IgD-negative memory B cell (primary cell): Measurements from ENCODE around the gene OXT. TPM values are rescaled to one million over a fixed set of nuclear protein-coding genes. Genes with fewer than 3 reads are reported as not detected.
"Not testable (repeated sequence)": the region's sequence is repeated elsewhere in the genome, so short reads cannot be mapped to it uniquely, and the experiment has no call there.

Experiments
- H3K27ac Mint-ChIP-seq, 3 donors: one replicate each; pipeline ENCODE4 v1.8.0; 2020 to 2022; ENCODE audit warnings: mild to moderate bottlenecking in 3 of 3, mixed read lengths in 3 of 3, moderate library complexity in 1 of 3
- H3K27me3 Mint-ChIP-seq: one replicate; pipeline ENCODE4 v1.8.0; 2021; ENCODE audit warnings: mixed read lengths
- H3K36me3 Mint-ChIP-seq: one replicate; pipeline ENCODE4 v1.8.0; 2020; ENCODE audit warnings: mild to moderate bottlenecking, mixed read lengths
- H3K4me1 Mint-ChIP-seq, 3 donors: one replicate each; pipeline ENCODE4 v1.8.0; 2020 to 2022; ENCODE audit warnings: mixed read lengths in 3 of 3, mild to moderate bottlenecking in 1 of 3
- H3K4me3 Mint-ChIP-seq, 4 donors: one replicate each; pipeline ENCODE4 v1.8.0; 2020 to 2022; ENCODE audit warnings: mild to moderate bottlenecking in 4 of 4, mixed read lengths in 4 of 4, moderate library complexity in 3 of 4
- H3K9me3 Mint-ChIP-seq, 3 donors: one replicate each; pipeline ENCODE4 v1.8.0; 2020 to 2021; ENCODE audit warnings: mixed read lengths in 3 of 3, mild to moderate bottlenecking in 1 of 3
- polyA plus RNA-seq: library from polyadenylated mRNA; unstranded; fragments of 300-500 nt; fragmentation: Illumina TruSeq; gene quantifications from one replicate; pipeline ENCODE4 v1.2.3, GENCODE V29; 2021

Gene OXT
- polyA plus RNA-seq, 1 donor from 2014 or later = 0.59 TPM

- H3K9me3 Mint-ChIP-seq = no peaks in the 10 kb centered on the region
- H3K36me3 Mint-ChIP-seq = no peaks in the 10 kb centered on the region
Measured at GRCh38 chr20:3044336-3044965, 27.0 kb upstream of the OXT start.

DNA sequence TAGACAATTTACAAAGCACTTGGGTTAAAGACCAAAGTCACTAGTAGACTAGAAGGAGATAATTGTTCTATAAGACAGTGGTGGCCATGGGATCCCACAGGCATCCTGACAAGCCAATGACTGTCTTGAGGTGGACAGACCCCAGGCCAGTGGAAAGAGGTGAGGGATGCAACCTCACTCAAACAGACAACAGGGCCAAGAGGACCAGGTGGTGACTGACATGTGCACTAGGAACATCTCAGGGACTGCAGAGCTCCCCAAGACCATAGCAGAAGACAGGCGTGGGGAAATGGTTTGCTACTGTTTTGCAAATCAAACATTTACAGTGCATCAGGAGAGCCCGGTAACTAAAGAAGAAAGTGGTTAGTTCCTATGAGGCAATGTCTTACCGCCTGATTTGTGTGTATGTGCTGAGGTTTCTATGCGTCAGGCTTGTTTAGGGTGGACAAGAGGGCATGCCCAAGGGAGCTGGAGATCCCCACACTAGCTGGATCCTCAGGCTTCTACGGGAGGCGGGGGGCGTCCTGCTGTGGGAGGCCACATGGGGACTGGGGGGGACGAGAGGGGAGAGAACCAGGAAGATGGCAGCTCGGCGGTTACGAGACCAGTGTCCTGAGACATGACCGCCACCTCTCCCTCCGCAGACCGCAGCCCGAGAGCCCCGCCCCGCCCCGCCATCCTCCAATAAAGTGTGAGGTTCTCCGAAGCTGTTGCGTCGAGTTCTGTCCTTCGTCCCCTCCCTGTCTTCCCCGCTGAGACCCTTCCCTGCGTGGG is 26.2 kb upstream of the OXT start:
- no peaks in the 10 kb centered on the region for H3K9me3 Mint-ChIP-seq
- no peaks in the 10 kb centered on the region for H3K36me3 Mint-ChIP-seq
- peaks cover 11 to 13% (median 12%) of the 10 kb centered on the region in 3 donors for H3K4me1 Mint-ChIP-seq
- H3K27ac Mint-ChIP-seq = peak overlapping the region; percentile 21 to 94 (median 79)
- peak overlapping the region; percentile 84 to 97 (median 87) for H3K4me3 Mint-ChIP-seq
- H3K27me3 Mint-ChIP-seq = no peaks in the 10 kb centered on the region

More at GRCh38 chr20:3044336-3044965, 27.0 kb upstream of the OXT start:
- no peaks in the 10 kb centered on the region for H3K27me3 Mint-ChIP-seq
- peak overlapping the region; percentile 60 to 97 (median 87) for H3K4me3 Mint-ChIP-seq
- peak overlapping the region; percentile 39 to 94 (median 79) for H3K27ac Mint-ChIP-seq
- peaks cover 9 to 13% (median 12%) of the 10 kb centered on the region in 3 donors for H3K4me1 Mint-ChIP-seq

- H3K4me1 Mint-ChIP-seq = peaks cover 11 to 13% (median 12%) of the 10 kb centered on the region in 3 donors
- no peaks in the 10 kb centered on the region for H3K27me3 Mint-ChIP-seq
- H3K4me3 Mint-ChIP-seq = peak within 1 kb of the TSS; percentile 84 to 97 (median 88)
- H3K36me3 Mint-ChIP-seq = no peaks in the 10 kb centered on the region
- H3K9me3 Mint-ChIP-seq = no peaks in the 10 kb centered on the region
- H3K27ac Mint-ChIP-seq = peak within 1 kb of the TSS; percentile 46 to 94 (median 79)
Measured at GRCh38 chr20:3045816-3046676, 25.4 kb upstream of the OXT start, which contains the start of gene MRPS26. TSS of gene MRPS26 (plus strand) at chr20:3046052. CDS start at chr20:3046069, 17 bp downstream.

GRCh38 chr20:3046677-3047462 is 24.6 kb upstream of the OXT start:
- Mint-ChIP-seq H3K27me3 (no peaks in the 10 kb centered on the region), H3K4me3 (peak overlapping the region; percentile 84 to 97 (median 88)), H3K27ac (peak overlapping the region in 1 of 3 donors; percentile 88), H3K4me1 (peaks cover 11 to 13% (median 12%) of the 10 kb centered on the region in 3 donors), H3K36me3 (no peaks in the 10 kb centered on the region), H3K9me3 (no peaks in the 10 kb centered on the region)

DNA sequence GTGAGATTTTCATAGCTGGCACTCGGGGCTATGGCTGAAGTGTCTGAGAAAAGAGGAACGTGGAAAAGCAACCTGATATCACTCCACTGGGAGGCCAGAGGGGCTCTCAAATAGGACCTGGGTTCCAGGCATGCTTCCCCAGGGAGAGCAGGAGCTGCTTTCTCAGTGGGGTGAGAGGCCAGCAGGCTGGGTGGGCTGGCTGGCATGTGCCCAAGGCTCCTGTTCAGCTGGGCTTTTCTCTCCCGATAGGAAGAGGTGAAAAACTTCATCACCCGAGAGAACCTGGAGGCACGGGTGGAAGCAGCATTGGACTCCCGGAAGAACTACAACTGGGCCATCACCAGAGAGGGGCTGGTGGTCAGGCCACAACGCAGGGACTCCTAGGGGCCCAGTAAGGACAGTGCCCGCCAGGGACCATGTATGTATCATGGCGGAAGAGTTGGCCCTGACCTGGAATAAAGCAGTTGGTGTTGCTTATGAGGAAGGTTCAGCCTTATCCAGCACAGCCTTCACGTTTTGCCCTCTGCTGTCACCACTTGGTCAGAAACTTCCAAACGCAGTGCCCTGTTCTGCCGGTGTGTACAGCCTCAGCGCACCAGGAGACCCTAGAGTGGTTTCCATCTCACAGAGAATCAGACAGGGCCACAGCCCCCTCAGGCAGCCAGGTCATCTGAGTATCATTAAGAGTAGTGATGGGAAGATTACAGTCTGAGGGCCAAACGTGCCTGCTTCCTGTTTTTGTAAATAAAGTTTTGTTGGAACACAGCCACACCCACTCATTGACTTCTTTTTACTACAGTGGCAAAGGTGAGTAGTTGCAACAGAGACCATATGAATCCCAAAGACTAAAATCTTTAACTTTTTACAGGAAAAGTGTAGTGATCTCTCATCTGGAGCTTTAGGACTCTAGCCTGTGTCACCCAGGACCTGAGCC is 23.7 kb upstream of the OXT start:
- peak overlapping the region; percentile 30 to 97 (median 86) for H3K4me3 Mint-ChIP-seq
- no peaks in the 10 kb centered on the region for H3K27me3 Mint-ChIP-seq
- H3K9me3 Mint-ChIP-seq = no peaks in the 10 kb centered on the region
- H3K36me3 Mint-ChIP-seq = no peaks in the 10 kb centered on the region
- H3K27ac Mint-ChIP-seq = no peak overlapping the region
- H3K4me1 Mint-ChIP-seq = peaks cover 11 to 13% (median 12%) of the 10 kb centered on the region in 3 donors

DNA sequence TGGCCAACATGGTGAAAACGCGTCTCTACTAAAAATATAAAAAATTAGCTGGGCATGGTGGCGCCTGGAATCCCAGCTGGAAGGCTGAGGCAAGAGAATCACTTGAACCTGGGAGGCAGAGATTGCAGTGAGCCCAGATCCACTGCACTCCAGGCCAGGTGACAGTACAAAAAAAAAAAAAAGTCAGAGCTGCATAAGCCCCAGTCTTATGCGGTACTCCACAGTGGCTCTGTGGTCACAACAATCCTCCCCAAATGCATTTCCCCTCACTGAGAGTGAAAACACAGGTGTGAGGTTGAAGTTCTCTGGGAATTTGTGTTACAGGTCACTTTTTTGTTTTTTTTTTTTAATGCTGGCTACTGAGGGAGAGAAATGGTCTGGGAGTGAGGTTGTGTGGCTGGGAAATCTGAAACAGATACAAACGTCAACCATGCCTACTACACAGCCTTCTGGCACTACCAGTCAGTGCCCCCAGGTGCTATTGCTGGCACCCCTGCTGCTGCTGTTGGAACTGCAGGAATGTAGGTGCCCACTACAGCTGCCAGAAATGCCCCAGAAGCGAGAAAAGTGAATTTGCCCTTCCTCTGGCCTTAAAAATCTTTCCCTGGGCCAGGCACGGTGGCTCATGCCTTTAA is 19.9 kb upstream of the OXT start:
- H3K36me3 Mint-ChIP-seq = no peaks in the 10 kb centered on the region
- H3K9me3 Mint-ChIP-seq = no peaks in the 10 kb centered on the region
- peaks cover 6 to 10% (median 7%) of the 10 kb centered on the region in 3 donors for H3K4me1 Mint-ChIP-seq
- no peaks in the 10 kb centered on the region for H3K27me3 Mint-ChIP-seq
- no peak overlapping the region for H3K4me3 Mint-ChIP-seq
- H3K27ac Mint-ChIP-seq = peak overlapping the region in 1 of 3 donors; percentile 45

DNA sequence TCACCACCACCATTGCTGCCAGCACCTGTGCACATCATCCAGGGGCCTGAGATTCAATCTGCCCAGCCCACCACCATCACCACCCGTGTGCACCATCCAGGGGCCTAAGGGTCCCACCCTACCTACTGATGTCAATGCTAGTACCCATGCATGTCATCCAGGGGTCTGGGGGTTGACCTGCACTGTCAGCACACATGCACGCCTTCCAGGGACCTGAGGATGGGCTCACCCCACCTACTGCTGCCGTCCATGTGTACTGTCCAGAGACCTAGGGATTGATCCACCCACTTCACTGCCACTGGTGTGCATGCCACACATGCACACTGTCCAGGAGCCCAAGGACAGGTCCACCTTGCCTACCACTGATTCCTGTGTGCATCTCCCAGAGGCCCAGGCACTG is 11.9 kb upstream of the OXT start:
- H3K27ac Mint-ChIP-seq = peak overlapping the region in 1 of 3 donors; percentile 83
- no peak overlapping the region for H3K4me3 Mint-ChIP-seq
- no peaks in the 10 kb centered on the region for H3K9me3 Mint-ChIP-seq
- peaks cover 0 to 1% (median 0%) of the 10 kb centered on the region in 3 donors for H3K4me1 Mint-ChIP-seq
- peaks cover 1% of the 10 kb centered on the region for H3K36me3 Mint-ChIP-seq
- H3K27me3 Mint-ChIP-seq = no peaks in the 10 kb centered on the region

- not testable (repeated sequence) for H3K27ac Mint-ChIP-seq, H3K4me3 Mint-ChIP-seq, H3K27me3 Mint-ChIP-seq, H3K36me3 Mint-ChIP-seq, H3K9me3 Mint-ChIP-seq
- peaks cover 5 to 22% (median 17%) of the 10 kb centered on the region in 3 donors for H3K4me1 Mint-ChIP-seq
Measured at GRCh38 chr20:3064119-3064518, 7.3 kb upstream of the OXT start.

DNA sequence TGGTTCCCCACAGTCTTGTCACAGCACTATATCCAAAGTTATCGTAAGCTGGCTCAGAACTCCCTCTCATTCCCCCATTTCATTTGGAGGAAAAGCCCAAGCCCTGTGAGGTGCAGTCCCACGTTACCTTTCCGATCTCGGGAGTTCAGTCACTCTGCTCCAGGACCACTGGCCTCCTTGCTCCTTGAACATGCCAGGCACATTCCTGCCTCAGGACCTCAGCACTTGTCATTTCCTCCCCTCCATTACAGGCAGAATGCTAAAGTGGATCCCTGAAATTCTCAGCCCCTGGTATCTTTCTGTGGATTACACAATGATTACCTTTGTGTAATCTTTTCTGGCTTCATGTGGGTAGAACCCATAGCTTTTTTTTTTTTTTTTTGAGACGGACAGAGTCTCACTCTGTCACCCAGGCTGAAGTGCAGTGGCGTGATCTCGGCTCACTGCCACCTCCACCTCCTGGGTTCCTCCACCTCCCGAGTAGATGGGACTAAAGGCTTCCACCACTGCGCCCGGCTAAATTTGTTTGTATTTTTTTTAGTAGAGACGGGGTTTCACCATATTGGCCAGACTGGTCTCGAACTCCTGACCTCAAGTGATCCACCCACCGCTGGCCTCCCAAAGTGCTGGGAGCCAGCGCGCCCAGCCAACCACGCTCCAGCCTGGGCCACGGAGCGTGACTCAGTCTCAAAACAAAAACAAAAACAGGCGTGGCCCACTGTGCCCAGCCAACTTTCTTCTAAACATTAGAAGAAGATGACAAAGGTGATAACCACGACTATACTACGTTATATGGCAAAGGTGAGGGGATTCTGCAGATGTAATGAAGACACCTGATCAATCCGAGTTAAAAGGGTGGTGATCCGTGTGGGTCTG is 4.0 kb upstream of the OXT start:
- Mint-ChIP-seq H3K27me3 (peaks cover 2% of the 10 kb centered on the region), H3K9me3 (no peaks in the 10 kb centered on the region), H3K36me3 (peaks cover 5% of the 10 kb centered on the region), H3K4me3 (peak overlapping the region in 2 of 4 donors; percentile 33 to 87), H3K27ac (peak overlapping the region; percentile 25 to 73 (median 43)), H3K4me1 (peaks cover 11 to 28% (median 21%) of the 10 kb centered on the region in 3 donors)

DNA sequence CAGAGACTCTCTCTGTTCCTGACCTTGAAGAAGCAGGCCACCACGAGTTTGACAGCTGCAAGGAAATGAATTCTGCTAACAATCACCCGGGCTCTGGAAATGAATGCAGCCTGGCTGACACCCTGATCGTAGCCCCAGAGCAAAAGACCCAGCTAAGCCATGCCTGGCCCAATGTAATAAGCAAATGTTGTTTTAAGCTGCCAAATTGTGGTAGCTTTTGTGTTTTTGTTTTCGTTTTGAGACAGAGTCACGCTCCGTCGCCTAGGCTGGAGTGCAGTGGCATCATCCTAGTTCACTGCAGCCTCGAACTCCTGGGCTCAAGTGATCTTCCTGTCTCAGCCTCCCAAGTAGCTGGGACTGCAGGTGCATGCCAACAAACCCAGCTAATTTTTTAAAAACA is 3.3 kb upstream of the OXT start:
- peak overlapping the region in 2 of 4 donors; percentile 33 to 87 for H3K4me3 Mint-ChIP-seq
- peaks cover 11 to 32% (median 22%) of the 10 kb centered on the region in 3 donors for H3K4me1 Mint-ChIP-seq
- peaks cover 5% of the 10 kb centered on the region for H3K36me3 Mint-ChIP-seq
- H3K27me3 Mint-ChIP-seq = peaks cover 4% of the 10 kb centered on the region
- H3K27ac Mint-ChIP-seq = peak overlapping the region; percentile 23 to 43 (median 25)
- H3K9me3 Mint-ChIP-seq = peaks cover 0 to 1% (median 0%) of the 10 kb centered on the region in 3 donors

- peaks cover 0 to 1% (median 0%) of the 10 kb centered on the region in 3 donors for H3K9me3 Mint-ChIP-seq
- peaks cover 5% of the 10 kb centered on the region for H3K36me3 Mint-ChIP-seq
- H3K27me3 Mint-ChIP-seq = peaks cover 4% of the 10 kb centered on the region
- peak overlapping the region in 3 of 4 donors; percentile 45 to 72 (median 54) for H3K4me3 Mint-ChIP-seq
- H3K27ac Mint-ChIP-seq = peak overlapping the region in 1 of 3 donors; percentile 9
- H3K4me1 Mint-ChIP-seq = peaks cover 13 to 32% (median 22%) of the 10 kb centered on the region in 3 donors
Measured at GRCh38 chr20:3068986-3069900, 2.2 kb upstream of the OXT start.
